Activated CD8-positive, alpha-beta memory T cell treated with anti-CD3 and anti-CD28 coated beads, Interleukin-2, amount 50 U/mL, for 1 hour (primary cell): ENCODE measurements around the gene ASMTL.
"Not testable (repeated sequence)": the region's sequence is repeated elsewhere in the genome, so short reads cannot be mapped to it uniquely, and the experiment has no call there.

Source experiments
- DNase-seq: peaks from one replicate; pipeline ENCODE4 v3.0.0-alpha.2; 2020; ENCODE audit errors: extremely low read depth

Gene ASMTL

GRCh38 chrX:1453951-1454785 lies 1.5 kb upstream of the ASMTL start:
- peak; percentile 72 for DNase-seq

GRCh38 chrX:1453395-1453783 lies 680 bp upstream of the ASMTL start:
- DNase-seq, result peak; percentile 70

- no peak for DNase-seq
Measured at GRCh38 chrX:1451661-1452515, 821 bp downstream of the ASMTL start.

- no peak for DNase-seq
Measured at GRCh38 chrX:1451251-1451660, 1.5 kb downstream of the ASMTL start.

GRCh38 chrX:1450361-1451161 lies 2.1 kb downstream of the ASMTL start:
- DNase-seq, result no peak

- no peak for DNase-seq
Measured at GRCh38 chrX:1449823-1450149, 2.9 kb downstream of the ASMTL start.

- DNase-seq, result no peak
Measured at GRCh38 chrX:1449036-1449822, 3.5 kb downstream of the ASMTL start.

- DNase-seq, result not testable (repeated sequence)
Measured at GRCh38 chrX:1448573-1449001, 4.1 kb downstream of the ASMTL start.

- not testable (repeated sequence) for DNase-seq
Measured at GRCh38 chrX:1447969-1448572, 4.6 kb downstream of the ASMTL start.

- DNase-seq, result not testable (repeated sequence)
Measured at GRCh38 chrX:1446984-1447968, 5.4 kb downstream of the ASMTL start.

GRCh38 chrX:1444561-1445500 lies 7.9 kb downstream of the ASMTL start:
- DNase-seq, result no peak

GRCh38 chrX:1443496-1444075 lies 9.1 kb downstream of the ASMTL start:
- no peak for DNase-seq

- DNase-seq, result no peak
Measured at GRCh38 chrX:1442724-1443367, 9.9 kb downstream of the ASMTL start.

GRCh38 chrX:1442016-1442665 lies 10.6 kb downstream of the ASMTL start:
- no peak for DNase-seq

GRCh38 chrX:1440506-1440905 lies 12.2 kb downstream of the ASMTL start:
- DNase-seq, result no peak

- no peak for DNase-seq
Measured at GRCh38 chrX:1435241-1435895, 17.3 kb downstream of the ASMTL start.

- DNase-seq, result no peak
Measured at GRCh38 chrX:1434871-1435240, 17.9 kb downstream of the ASMTL start.
